ENCODE data around the gene ICA1. TPM values are rescaled to one million over a fixed set of nuclear protein-coding genes. Genes with fewer than 3 reads are reported as not detected.

The ICA1 gene
- total RNA-seq, 1 experiment from 2014 or later = 0.19 TPM

DNA sequence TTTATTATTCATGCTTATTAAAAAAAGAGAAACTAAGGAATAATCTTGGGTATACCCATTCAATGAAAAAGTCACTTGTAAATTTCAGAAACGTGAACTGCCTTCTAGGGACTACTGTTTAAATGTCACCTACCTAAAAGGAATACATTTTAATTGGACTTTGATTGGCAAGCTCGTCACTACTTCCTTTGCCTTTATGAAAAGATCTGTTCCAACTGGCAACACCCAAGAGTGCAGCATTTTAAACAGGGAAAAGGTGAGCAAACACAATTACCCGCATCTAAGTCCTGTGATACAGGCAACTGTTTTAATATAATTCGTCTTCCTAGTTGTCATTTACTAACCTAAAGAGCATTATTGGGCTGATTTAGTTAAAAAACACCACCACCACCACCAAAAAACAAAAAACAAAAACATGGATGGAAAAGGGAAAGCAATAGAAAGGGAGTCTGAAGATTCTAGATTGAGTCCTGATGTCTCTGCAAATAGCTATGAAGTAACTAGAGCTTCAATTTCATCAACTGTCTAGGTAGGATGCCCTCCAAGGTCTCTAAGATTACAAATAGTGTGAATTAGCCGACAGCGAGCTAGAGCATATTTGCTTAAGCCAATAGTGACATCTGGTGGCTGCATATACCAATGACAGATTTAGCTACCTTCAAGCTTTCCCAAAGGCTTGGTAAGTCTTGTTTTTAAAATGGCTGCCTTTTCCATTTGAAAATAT, 33.8 kb upstream of the ICA1 start:
- no peaks in the 10 kb centered on the region for H3K9me2 ChIP-seq (replicated peaks; ENCODE audit: insufficient read depth, low read length)
- no peaks in the 10 kb centered on the region for H4K20me1 ChIP-seq (ENCODE audit: insufficient read depth, low read depth, low read length)
- H2AFZ ChIP-seq (ENCODE audit: low read length) = no peak overlapping the region
- no peak overlapping the region for H3K9ac ChIP-seq (ENCODE audit: low read length)
- no peaks in the 10 kb centered on the region for H3K4me1 ChIP-seq (ENCODE audit: low read length)
- no peak overlapping the region for H3K27ac ChIP-seq (ENCODE audit: low read length)
- peak; percentile 90 for DNase-seq
- H3K4me3 ChIP-seq (ENCODE audit: low read length) = no peak overlapping the region
- no peaks in the 10 kb centered on the region for H3K27me3 ChIP-seq (ENCODE audit: low read length)
- no peaks in the 10 kb centered on the region for H3K9me3 ChIP-seq (ENCODE audit: low read length)
- H3K36me3 ChIP-seq (ENCODE audit: insufficient read depth, low read length) = no peaks in the 10 kb centered on the region
- H3K79me2 ChIP-seq (ENCODE audit: low read length) = no peaks in the 10 kb centered on the region
- no peak overlapping the region for H3K4me2 ChIP-seq (ENCODE audit: low read depth, low read length, poor library complexity, severe bottlenecking)

DNA sequence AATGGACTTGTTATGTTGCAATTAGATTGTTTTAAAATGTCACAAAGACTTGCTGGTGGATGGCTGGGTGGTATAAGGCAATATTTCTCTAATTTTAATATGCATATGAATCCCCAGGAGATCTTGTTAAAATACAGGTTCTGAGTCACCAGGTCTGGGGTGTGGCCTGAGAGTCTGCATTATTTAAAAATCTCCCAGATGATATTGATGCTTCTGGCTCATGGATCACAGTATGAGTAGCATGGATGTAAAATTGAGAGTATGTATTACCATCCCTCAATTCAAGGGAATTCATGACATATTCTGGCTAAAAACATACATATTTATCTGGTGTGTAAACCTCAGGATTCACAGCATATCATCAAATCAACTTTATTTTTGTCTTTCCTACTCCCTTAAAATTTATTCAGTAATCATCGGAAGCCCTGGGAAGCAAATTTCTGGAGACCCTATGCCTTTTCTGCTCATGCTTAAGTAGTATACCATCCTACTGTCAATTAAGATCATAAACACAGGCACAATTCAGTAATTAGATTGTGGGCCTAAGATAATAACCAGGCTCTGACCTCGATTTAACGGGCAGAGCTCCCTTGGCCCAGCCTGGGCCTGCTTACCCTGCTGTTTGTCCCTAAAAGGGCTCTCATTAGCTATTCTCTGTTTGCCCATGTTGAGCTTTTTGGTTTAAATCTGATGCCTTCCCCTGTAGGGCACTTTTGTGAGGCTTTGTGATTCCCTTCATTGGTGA, 29.6 kb upstream of the ICA1 start:
- Histone ChIP-seq H4K20me1 (ENCODE audit: insufficient read depth, low read depth, low read length) (no peaks in the 10 kb centered on the region), H2AFZ (ENCODE audit: low read length) (no peak overlapping the region), H3K36me3 (ENCODE audit: insufficient read depth, low read length) (no peaks in the 10 kb centered on the region), H3K79me2 (ENCODE audit: low read length) (no peaks in the 10 kb centered on the region), H3K9ac (ENCODE audit: low read length) (no peak overlapping the region), H3K4me1 (ENCODE audit: low read length) (no peaks in the 10 kb centered on the region), H3K9me3 (ENCODE audit: low read length) (no peaks in the 10 kb centered on the region), H3K4me3 (ENCODE audit: low read length) (no peak overlapping the region), H3K27me3 (ENCODE audit: low read length) (no peaks in the 10 kb centered on the region), H3K27ac (ENCODE audit: low read length) (no peak overlapping the region), H3K4me2 (ENCODE audit: low read depth, low read length, poor library complexity, severe bottlenecking) (no peak overlapping the region), H3K9me2 (replicated peaks; ENCODE audit: insufficient read depth, low read length) (no peaks in the 10 kb centered on the region)
- no peak for DNase-seq

DNA sequence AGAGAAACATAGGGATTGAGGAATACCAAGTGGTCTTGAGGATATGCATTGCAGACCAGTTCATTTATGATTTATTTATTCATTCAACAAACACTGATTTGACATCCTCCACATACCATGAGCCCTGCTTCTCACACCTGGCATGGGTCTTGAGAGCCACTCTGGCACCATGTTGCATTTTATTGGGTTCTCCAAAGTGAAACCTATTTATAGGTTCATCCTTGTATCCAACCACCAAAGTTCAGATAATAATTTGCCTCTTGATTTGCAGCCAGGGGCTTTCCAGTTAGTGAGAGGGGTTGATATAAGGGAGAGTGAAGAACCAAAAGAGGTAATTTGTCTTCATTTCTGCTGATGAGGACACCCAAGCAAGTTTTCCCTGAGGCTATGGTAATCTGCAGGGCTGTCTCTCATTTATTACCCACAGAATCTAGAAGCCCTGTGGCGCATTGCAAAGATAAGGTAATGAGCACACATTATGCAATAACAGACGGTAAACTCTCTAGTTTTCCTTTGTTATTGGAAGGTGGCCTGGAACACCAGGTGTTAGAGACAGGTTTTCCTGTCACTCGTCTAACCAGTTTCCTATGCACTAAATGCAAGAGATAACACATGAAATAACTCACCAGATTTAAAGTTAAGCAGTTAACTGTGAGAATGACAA, 28.8 kb upstream of the ICA1 start:
- no peaks in the 10 kb centered on the region for H4K20me1 ChIP-seq (ENCODE audit: insufficient read depth, low read depth, low read length)
- H3K9ac ChIP-seq (ENCODE audit: low read length) = no peak overlapping the region
- H3K9me3 ChIP-seq (ENCODE audit: low read length) = no peaks in the 10 kb centered on the region
- no peak overlapping the region for H2AFZ ChIP-seq (ENCODE audit: low read length)
- no peaks in the 10 kb centered on the region for H3K36me3 ChIP-seq (ENCODE audit: insufficient read depth, low read length)
- no peak for DNase-seq
- no peak overlapping the region for H3K27ac ChIP-seq (ENCODE audit: low read length)
- H3K27me3 ChIP-seq (ENCODE audit: low read length) = no peaks in the 10 kb centered on the region
- H3K9me2 ChIP-seq (replicated peaks; ENCODE audit: insufficient read depth, low read length) = no peaks in the 10 kb centered on the region
- H3K79me2 ChIP-seq (ENCODE audit: low read length) = no peaks in the 10 kb centered on the region
- H3K4me3 ChIP-seq (ENCODE audit: low read length) = no peak overlapping the region
- no peaks in the 10 kb centered on the region for H3K4me1 ChIP-seq (ENCODE audit: low read length)
- H3K4me2 ChIP-seq (ENCODE audit: low read depth, low read length, poor library complexity, severe bottlenecking) = no peak overlapping the region

DNA sequence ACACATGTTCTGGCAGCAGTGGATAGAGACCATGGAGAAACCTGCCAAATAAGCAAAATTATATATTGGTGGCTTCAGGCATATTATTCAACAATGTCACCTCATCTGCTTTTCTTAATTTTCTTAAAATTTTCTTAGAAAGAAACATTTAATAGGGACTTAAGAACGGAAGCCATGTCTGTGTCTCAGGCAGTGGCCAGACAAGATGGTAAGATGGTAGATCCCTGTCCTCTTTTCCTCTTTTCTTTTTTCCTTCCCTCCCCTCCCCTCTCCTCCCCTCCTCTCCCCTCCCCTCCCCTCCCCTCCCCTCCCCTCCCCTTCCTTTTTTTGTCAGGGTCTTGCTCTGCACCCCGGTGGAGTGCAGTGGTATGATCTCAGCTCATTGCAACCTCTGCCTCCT, 24.2 kb upstream of the ICA1 start:
- Histone ChIP-seq H3K4me2 (ENCODE audit: low read depth, low read length, poor library complexity, severe bottlenecking) (no peak overlapping the region), H3K27me3 (ENCODE audit: low read length) (no peaks in the 10 kb centered on the region), H3K9ac (ENCODE audit: low read length) (no peak overlapping the region), H3K27ac (ENCODE audit: low read length) (no peak overlapping the region), H3K4me3 (ENCODE audit: low read length) (no peak overlapping the region), H3K4me1 (ENCODE audit: low read length) (no peaks in the 10 kb centered on the region), H3K9me2 (replicated peaks; ENCODE audit: insufficient read depth, low read length) (no peaks in the 10 kb centered on the region), H4K20me1 (ENCODE audit: insufficient read depth, low read depth, low read length) (no peaks in the 10 kb centered on the region), H3K36me3 (ENCODE audit: insufficient read depth, low read length) (no peaks in the 10 kb centered on the region), H2AFZ (ENCODE audit: low read length) (no peak overlapping the region), H3K79me2 (ENCODE audit: low read length) (no peaks in the 10 kb centered on the region), H3K9me3 (ENCODE audit: low read length) (no peaks in the 10 kb centered on the region)
- no peak for DNase-seq

DNA sequence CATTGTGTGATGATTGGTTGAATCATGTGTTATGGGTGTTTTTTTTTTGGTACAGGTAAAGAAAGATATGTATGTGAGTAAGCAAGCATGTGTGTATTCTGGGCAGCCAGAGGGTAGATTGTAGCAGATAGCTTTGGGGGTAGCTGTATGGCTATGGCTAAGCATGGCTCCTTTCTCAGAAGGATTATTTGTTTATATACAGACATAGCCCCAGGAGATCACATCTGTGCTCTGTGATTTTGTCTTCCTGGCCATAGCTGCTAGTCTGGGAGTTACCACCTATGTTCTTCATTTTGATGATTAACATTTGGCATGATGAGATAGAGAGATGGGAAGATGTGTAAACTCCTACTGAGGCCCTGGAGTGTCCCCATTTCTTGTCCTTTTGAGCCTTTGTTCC, 23.2 kb upstream of the ICA1 start:
- H3K4me3 ChIP-seq (ENCODE audit: low read length) = no peak overlapping the region
- no peaks in the 10 kb centered on the region for H3K9me2 ChIP-seq (replicated peaks; ENCODE audit: insufficient read depth, low read length)
- H3K4me1 ChIP-seq (ENCODE audit: low read length) = no peaks in the 10 kb centered on the region
- no peak overlapping the region for H3K9ac ChIP-seq (ENCODE audit: low read length)
- H3K4me2 ChIP-seq (ENCODE audit: low read depth, low read length, poor library complexity, severe bottlenecking) = no peak overlapping the region
- no peaks in the 10 kb centered on the region for H3K79me2 ChIP-seq (ENCODE audit: low read length)
- no peaks in the 10 kb centered on the region for H4K20me1 ChIP-seq (ENCODE audit: insufficient read depth, low read depth, low read length)
- H3K27me3 ChIP-seq (ENCODE audit: low read length) = no peaks in the 10 kb centered on the region
- no peaks in the 10 kb centered on the region for H3K9me3 ChIP-seq (ENCODE audit: low read length)
- H3K27ac ChIP-seq (ENCODE audit: low read length) = no peak overlapping the region
- no peak overlapping the region for H2AFZ ChIP-seq (ENCODE audit: low read length)
- no peaks in the 10 kb centered on the region for H3K36me3 ChIP-seq (ENCODE audit: insufficient read depth, low read length)
- DNase-seq = no peak

DNA sequence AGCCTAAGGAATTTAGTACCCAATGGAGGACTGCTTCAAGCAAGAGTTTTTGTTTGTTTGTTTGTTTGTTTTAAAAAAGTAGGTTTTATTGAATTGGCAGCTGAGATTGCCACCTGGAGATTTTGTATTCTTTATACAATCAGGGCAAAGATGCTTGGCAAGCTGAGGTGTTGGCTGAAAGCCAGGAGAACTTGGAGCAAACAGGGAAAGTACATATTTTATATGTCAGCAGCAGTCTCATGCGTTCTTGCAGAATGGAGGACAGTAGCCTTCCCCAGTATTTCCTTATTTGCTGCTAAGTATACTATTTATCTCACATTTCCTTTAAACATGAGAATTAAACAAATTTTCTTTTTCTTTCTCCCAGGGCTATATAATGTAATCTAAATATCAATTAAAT, 22.6 kb upstream of the ICA1 start:
- Histone ChIP-seq H3K9me3 (ENCODE audit: low read length) (no peaks in the 10 kb centered on the region), H3K4me1 (ENCODE audit: low read length) (no peaks in the 10 kb centered on the region), H3K4me2 (ENCODE audit: low read depth, low read length, poor library complexity, severe bottlenecking) (no peak overlapping the region)

DNA sequence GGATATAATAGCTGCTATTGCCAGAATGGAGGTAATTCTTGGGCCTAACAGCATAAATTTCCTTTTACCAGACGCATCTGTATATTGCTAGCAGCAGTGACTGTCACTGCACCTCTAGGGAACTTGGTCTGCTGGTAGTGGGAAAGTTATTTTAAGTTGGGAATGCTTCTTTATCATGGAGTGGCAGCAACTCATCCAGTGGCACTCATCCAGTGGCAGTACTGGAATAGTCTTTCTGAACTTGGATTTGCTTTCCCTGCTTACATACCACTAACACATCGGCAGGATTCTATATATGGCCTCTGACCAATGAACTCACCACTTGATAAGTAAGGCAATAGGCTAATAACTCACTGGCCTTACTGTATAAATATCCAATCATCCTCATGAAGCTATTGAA, 22.0 kb upstream of the ICA1 start:
- Histone ChIP-seq H2AFZ (ENCODE audit: low read length) (no peak overlapping the region), H3K27me3 (ENCODE audit: low read length) (no peaks in the 10 kb centered on the region), H3K9me2 (replicated peaks; ENCODE audit: insufficient read depth, low read length) (no peaks in the 10 kb centered on the region), H3K9me3 (ENCODE audit: low read length) (no peaks in the 10 kb centered on the region), H3K4me2 (ENCODE audit: low read depth, low read length, poor library complexity, severe bottlenecking) (no peak overlapping the region), H3K9ac (ENCODE audit: low read length) (no peak overlapping the region), H3K27ac (ENCODE audit: low read length) (no peak overlapping the region), H4K20me1 (ENCODE audit: insufficient read depth, low read depth, low read length) (no peaks in the 10 kb centered on the region), H3K79me2 (ENCODE audit: low read length) (no peaks in the 10 kb centered on the region), H3K4me1 (ENCODE audit: low read length) (no peaks in the 10 kb centered on the region), H3K36me3 (ENCODE audit: insufficient read depth, low read length) (no peaks in the 10 kb centered on the region), H3K4me3 (ENCODE audit: low read length) (no peak overlapping the region)
- no peak for DNase-seq

More for the DNA sequence above, 22.6 kb upstream of the ICA1 start:
- Histone ChIP-seq H3K9me2 (replicated peaks; ENCODE audit: insufficient read depth, low read length) (no peaks in the 10 kb centered on the region), H3K27ac (ENCODE audit: low read length) (no peak overlapping the region), H4K20me1 (ENCODE audit: insufficient read depth, low read depth, low read length) (no peaks in the 10 kb centered on the region), H3K79me2 (ENCODE audit: low read length) (no peaks in the 10 kb centered on the region), H3K9ac (ENCODE audit: low read length) (no peak overlapping the region), H3K4me3 (ENCODE audit: low read length) (no peak overlapping the region), H2AFZ (ENCODE audit: low read length) (no peak overlapping the region), H3K27me3 (ENCODE audit: low read length) (no peaks in the 10 kb centered on the region), H3K36me3 (ENCODE audit: insufficient read depth, low read length) (no peaks in the 10 kb centered on the region)
- no peak for DNase-seq

DNA sequence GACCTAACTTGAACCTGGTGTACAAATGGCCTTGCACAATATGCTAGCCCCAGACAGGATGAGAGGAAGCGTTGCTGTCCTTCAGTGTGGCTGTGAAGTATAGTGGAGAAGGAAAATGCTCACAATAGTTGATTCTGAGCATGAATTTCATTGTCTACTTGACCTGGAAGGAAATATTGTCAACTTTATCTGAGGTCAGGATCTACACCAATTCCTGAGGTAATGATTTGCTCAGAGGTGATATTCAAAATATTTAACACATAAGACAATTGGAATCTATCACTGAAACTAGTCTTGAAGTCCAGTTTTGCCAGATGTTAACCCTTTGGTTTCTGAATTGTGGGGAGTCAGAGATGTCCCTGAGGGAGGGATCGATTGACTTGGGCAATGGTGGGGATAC, 20.9 kb upstream of the ICA1 start:
- Histone ChIP-seq H3K4me3 (ENCODE audit: low read length) (no peak overlapping the region), H3K9ac (ENCODE audit: low read length) (no peak overlapping the region), H3K9me2 (replicated peaks; ENCODE audit: insufficient read depth, low read length) (no peaks in the 10 kb centered on the region), H4K20me1 (ENCODE audit: insufficient read depth, low read depth, low read length) (no peaks in the 10 kb centered on the region), H3K27ac (ENCODE audit: low read length) (no peak overlapping the region), H3K4me1 (ENCODE audit: low read length) (no peaks in the 10 kb centered on the region), H3K4me2 (ENCODE audit: low read depth, low read length, poor library complexity, severe bottlenecking) (no peak overlapping the region), H2AFZ (ENCODE audit: low read length) (no peak overlapping the region), H3K79me2 (ENCODE audit: low read length) (no peaks in the 10 kb centered on the region), H3K27me3 (ENCODE audit: low read length) (no peaks in the 10 kb centered on the region), H3K9me3 (ENCODE audit: low read length) (no peaks in the 10 kb centered on the region), H3K36me3 (ENCODE audit: insufficient read depth, low read length) (no peaks in the 10 kb centered on the region)
- no peak for DNase-seq
